Measurements from ENCODE around the gene HCRTR2. TPM values are rescaled to one million over a fixed set of nuclear protein-coding genes. Genes with fewer than 3 reads are reported as not detected.

HCRTR2 gene
- total RNA-seq, 1 donor from 2014 or later: not detected

GRCh38 chr6:55320696-55321086 is 146.4 kb downstream of the HCRTR2 start:
- DNase-seq (ENCODE audit: low read depth in 2 of 2): no peak

- no peak for DNase-seq (ENCODE audit: low read depth in 2 of 2)
Measured at GRCh38 chr6:55327169-55327568, 152.9 kb downstream of the HCRTR2 start, which contains the start of gene GFRAL. Gene GFRAL (plus strand): TSS chr6:55327469. CDS start chr6:55327555, 86 bp downstream.

Other genes starting within 250 kb of the HCRTR2 start
- not detected in 2 replicates for gene GFRAL, start 153.0 kb downstream of the HCRTR2 start, total RNA-seq